ENCODE results near the gene TBX20.

The TBX20 gene

DNA sequence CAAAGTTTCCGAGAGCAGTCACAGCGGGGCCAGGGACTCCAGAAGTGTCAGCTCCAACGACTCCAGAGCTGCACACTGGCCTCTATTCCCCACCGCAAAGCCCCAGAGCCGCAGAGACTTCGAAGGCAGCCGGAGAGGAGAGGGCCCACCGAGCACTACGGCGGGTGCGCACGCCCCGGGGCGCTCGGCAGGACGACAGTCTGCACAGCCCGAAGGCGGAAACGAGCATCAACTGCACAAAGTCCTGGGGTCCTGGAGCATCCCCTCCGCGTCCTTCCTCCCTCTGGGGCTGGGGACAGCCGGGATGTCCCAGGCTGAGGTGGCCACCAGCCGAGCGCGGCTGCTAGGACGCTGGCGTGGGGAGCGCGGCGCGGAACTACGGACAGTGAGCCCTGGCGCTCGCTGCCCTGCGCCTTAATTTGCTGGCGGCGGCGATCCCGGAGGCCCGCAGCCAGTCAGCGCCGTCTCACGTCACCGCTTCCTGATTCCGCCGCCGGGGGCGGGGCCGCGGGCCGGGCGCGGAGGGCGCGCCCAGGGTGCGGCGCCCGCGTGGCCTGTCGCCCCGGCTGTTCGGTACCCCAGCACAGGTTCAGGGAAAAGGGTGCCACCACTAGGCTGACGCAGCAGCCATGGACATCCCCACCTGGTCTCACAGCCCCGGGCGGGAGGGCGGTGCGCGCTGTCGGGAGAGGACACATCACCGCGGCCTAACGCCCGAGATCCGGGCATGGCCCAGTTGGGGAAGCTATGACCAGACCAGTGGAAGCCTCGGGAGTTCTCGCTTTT, at the start of gene TBX20:
Gene TBX20 (minus strand): TSS at position 391 of the 786 bp plus-strand sequence. CDS start 480 bp downstream, outside the sequence.
- DNase-seq (ENCODE audit: low read depth), result no peak

DNA sequence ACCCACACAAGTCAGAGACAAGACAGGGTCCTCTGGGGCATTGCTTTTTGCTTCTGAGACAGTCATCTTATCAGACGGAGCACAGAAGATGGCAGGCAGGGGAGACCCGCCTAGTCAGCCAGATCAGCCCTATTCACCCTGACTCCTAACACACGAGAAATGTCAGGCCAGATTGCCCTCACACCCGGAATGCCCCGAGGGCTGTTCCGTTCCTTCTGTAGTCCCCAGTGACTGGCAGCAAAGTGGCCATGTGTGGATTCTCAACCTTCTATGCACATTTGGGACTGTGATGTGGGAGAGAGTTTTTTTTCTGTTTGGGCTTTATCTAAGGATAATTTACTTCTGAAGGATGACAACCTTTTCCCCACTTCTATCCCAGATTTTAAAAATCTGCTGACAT, 35.5 kb upstream of the TBX20 start:
- no peak for DNase-seq (ENCODE audit: low read depth)

DNA sequence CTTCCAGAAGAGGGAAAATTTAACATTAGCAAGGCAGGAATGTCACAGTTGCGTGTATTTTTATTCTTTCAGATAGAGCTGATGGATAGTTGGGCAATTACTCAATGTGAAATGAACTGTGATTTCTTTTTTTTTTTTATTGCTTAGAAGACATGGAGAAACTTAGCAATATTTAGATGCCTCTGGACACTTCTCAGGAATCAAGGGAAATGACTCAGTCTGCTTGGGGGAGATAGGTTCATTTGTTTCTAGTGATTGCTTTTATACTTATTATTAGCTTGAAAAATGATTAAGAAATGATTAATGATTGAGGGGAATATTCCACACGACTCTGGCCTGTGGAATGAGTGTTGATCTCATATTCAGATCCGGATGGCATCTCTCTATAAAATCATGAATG, 33.1 kb upstream of the TBX20 start:
- no peak for DNase-seq (ENCODE audit: low read depth)

DNA sequence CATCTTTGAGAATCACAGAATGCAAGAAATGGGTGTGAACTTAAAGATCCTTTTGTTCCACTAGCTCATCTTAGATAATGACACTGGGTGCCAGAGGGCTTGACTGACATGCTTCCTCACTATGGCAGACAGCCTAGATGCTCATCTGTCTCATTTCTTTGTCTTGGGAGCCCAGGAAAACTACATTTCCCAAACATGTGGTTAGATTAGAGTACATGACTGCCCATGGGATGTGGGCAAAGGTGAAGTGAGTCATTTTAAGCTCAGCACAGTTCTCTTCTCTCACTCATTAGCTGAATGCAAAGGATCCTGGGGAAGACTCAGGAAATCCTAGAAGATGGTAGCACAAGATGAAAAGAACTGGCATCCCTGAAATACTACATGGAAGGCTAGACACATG, 32.5 kb upstream of the TBX20 start:
- DNase-seq (ENCODE audit: low read depth), result no peak

DNA sequence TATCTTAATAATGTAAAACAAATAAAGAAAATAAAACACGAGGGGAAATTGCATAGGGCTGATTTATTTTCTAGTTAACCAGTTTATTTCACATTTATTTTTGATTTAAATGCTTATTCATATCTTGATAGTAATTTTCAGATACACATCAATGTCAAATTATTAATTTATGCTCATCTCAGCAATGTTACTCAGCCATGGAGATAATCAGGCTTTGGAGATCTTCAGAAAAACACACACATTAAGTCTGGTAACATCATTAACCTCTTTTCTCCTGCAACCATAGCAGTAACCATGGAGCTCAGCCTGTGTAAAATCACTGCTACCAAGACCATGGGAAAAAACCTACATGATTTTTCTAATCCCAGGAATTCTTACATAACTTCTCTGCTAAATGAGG, 31.9 kb upstream of the TBX20 start:
- no peak for DNase-seq (ENCODE audit: low read depth)

GRCh38 chr7:35280902-35281301, 27.0 kb upstream of the TBX20 start:
- DNase-seq (ENCODE audit: low read depth), result no peak

DNA sequence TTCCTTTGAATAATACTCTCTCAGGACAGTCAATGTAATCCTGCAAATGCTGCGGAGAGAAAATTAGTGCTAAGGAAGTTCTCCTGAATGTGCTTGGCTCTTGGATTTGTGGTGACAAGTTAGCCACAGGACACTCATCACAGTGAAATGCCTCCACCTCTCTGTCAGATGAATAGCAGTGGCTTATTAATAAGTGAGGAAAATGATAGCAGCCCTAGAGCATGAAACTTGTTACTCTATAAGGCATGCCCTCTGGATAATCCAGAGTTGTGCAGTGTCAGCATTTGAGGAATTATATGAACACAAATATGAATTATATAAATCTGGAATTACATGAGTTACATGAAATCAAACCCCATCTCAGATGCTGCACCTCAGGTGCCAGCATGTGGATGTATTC, 23.5 kb upstream of the TBX20 start:
- DNase-seq (ENCODE audit: low read depth), result no peak

DNA sequence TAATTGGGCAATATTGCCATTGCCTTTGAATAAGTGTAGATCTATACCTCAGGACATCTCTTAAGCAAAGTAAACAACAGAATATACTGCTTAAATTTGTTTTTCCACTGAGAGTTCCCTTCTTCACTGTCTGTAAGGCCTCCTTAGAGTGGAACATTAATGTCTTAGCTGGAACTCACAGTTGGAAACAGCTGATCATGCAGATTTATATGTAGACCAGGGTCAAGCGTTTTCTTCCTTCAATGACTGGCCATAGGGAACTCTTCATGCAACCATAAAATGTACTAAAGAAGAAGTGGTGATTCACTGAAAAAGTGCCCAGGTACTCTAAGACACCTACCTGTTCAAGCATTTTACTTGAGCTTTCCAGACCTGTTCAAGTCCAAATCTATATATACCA, 18.3 kb upstream of the TBX20 start:
- no peak for DNase-seq (ENCODE audit: low read depth)

DNA sequence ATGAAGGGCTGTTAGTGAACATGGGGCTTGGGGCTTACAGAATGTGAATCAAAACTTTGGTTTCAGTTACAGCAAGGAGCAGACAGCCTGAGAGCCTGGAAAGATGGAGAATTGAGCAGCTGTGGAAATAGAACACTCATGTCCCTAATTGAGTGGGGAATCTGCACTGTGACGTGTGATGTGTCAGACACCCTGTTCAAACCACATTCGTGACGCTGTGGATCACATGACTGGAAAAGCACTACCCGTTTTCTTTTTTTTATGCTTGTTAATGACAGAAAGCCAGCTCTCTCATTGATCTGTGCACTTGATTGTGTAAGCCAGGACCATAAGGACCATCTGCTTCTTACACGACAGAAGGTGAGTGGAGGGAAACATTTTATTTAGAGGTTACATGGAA, 15.1 kb upstream of the TBX20 start:
- no peak for DNase-seq (ENCODE audit: low read depth)

GRCh38 chr7:35267411-35267810, 13.5 kb upstream of the TBX20 start:
- DNase-seq (ENCODE audit: low read depth), result no peak

DNA sequence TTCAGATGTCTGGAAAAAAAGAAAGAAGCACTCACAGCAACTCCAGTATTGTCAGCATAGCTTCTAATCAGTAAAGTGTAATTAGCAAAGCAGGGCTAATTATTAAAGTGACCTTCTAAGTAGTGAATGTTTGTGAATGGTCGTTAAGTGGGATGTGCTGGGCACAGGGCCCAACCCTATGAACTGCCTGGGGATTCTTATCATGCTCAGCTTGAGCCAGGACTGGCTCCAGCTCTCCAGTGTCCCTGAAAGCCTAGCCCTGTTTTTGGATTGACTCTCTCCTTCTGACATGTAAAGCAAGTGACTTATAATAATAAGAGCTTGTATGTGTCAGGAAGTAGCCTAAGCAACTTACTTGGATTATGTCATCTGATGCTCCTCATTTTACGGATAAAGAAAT, 9.5 kb upstream of the TBX20 start:
- DNase-seq (ENCODE audit: low read depth), result no peak

DNA sequence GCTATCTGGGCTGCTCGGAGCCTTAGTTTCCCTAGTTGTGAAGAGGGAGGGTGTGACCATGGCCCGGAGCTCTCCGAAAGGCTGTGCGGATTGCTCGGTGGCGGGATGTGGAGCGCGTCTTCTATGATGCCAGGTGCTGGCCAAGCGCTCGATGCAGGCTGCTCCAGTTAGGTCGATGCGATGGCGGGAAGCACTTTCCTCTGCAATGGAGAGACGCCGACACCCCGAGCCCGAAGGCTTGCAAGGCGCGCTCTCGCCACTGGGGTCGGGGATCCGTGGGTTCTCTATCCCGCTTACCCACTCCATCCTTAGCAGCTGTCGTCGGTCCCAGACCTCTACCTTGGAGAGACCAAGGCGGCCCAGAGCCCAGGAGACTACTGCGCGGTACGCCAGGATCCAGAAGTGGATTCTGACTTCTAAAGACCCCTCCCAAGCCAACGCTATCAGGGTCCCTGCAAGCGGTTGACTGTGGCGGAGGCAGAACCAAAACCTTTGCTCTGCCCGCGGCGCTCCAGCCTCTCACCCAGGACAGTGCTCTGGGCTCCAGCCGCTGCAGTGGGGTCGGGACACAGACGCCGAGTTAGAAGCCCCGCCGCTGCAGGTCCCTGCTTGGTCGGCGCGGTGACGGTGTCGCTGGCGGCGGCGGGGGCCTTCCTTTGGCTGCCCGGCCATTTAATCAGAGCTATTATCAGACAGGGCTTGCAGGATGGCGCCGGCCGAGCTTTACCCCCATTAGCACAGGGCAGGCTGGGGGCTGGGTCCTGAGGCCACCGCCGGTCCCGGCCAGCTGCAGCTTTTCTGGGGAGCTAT, 7.8 kb upstream of the TBX20 start:
- DNase-seq (ENCODE audit: low read depth), result no peak

DNA sequence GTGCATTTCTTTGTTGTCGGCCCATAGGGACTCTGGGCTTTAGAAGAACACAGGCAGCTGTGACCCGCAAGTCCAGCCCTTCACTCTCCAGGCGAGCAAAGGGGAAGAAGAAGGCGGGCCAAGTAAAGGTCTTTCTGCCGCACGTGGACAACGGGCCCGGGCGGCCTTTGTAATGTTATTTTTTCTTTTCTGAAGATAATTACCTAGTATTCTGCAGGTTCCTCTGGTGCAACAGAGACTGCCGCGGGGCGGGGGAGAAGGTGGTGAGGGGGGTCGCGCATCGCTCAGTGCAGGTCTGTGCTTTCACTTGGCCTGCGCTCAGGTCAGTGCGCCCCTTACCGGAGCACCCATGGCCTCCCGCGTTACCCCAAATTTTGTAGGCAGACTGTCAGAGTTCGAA, 7.1 kb upstream of the TBX20 start:
- no peak for DNase-seq (ENCODE audit: low read depth)

GRCh38 chr7:35260246-35260645, 6.3 kb upstream of the TBX20 start:
- no peak for DNase-seq (ENCODE audit: low read depth)

DNA sequence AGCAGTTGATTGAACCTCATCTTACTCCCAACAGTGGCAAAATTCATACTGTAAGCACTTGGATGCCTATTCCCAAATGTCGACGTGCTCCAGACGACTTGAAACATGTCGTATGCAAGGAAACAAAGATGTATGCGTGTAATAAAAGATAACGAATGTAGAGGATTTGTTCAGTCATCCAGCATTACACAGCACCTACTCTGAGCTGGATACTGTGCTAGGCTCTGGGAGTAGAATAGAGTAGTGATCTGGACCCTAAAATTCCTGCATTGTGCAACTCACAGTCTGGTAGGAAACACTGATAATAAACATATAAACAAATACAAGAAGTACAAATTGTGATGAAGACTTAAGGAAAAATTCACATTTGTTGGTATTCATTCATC, 5.6 kb upstream of the TBX20 start:
- no peak for DNase-seq (ENCODE audit: low read depth)

- no peak for DNase-seq (ENCODE audit: low read depth)
Observed at GRCh38 chr7:35258868-35259522, 5.1 kb upstream of the TBX20 start.

GRCh38 chr7:35258125-35258867, 4.4 kb upstream of the TBX20 start:
- DNase-seq (ENCODE audit: low read depth), result no peak

DNA sequence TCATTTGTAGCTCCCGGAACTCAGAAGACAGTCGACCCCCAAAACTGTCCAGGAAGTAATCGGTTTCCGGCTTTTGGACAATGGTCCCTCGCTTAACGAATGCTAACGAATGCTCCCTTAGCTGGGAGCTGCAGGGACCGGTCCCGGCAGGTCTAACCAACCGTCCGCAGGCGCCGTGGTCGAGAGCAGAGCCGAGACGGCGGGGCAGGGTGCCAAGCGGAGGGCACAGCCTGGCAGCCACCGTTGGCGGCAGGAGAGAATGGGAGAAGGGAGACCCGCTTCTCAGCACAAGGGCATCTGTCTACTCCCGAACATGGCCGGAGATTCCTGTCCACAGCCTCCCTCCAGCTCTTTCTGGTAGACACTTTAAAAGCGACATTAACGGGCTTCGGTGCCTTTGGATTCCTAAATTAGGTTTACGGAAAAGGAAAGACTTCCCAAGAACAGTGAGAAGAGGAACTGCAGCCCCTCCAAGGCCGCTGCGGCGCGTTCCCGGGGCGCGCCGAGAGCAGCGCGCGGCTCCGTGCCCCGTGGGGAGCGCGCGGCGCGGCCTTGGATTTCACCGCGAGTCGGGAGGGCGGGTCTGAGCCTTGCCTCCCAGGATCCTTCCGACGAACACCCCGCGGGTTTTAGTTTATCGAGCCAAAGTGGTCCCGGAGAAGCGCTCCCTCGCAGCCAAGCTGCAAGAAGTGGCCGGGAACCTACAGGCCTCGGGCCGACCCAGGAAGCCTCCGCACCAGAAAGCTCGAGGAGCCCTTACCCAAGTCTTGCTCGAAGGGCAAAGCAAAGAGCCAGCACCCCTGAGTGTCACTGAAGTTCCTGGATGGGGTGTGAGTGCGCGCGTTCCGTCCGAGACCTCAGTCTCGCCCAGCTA, 3.6 kb upstream of the TBX20 start:
- DNase-seq (ENCODE audit: low read depth), result no peak

GRCh38 chr7:35256256-35257175, 2.6 kb upstream of the TBX20 start:
- DNase-seq (ENCODE audit: low read depth), result no peak

Data from stimulated activated CD8-positive, alpha-beta memory T cell treated with anti-CD3 and anti-CD28 coated beads, Interleukin-4, amount 100 ng/mL, for 24 hours (primary cell).